Right lobe of liver (tissue), 6 donors: Measurements from ENCODE around the gene NTM. TPM values are rescaled to one million over a fixed set of nuclear protein-coding genes. Genes with fewer than 3 reads are reported as not detected.

Experiments used
- ATAC-seq, 4 donors: fragments of 200-7000 bp; cut with Tn5 transposase; one replicate each; pipeline ENCODE4 v1.9.1; 2020; ENCODE audit warnings: mild to moderate bottlenecking in 4 of 4, moderate library complexity in 4 of 4
- DNase-seq, 3 donors: peaks; one replicate each; pipeline ENCODE4 v3.0.0-alpha.2; 2020
- H3K27ac ChIP-seq, 3 donors: fragments of 200-600 bp; one replicate each; pipeline ENCODE4 v1.8.0; 2022
- H3K27me3 ChIP-seq, 2 donors: fragments of 200-600 bp; one replicate each; pipeline ENCODE4 v1.8.0; 2022
- H3K36me3 ChIP-seq, 4 donors: fragments of 200-600 bp; sonication (generic) in 1 of 4; one replicate each; pipeline versions ENCODE4 v1.5.1 to v1.8.0; 2017 to 2022; ENCODE audit warnings: control low read depth in 1 of 4
- H3K4me1 ChIP-seq, 4 donors: fragments of 200-600 bp; sonication (generic) in 1 of 4; one replicate each; pipeline versions ENCODE4 v1.5.1 to v1.8.0; 2017 to 2022; ENCODE audit warnings: control low read depth in 1 of 4
- H3K4me3 ChIP-seq, 3 donors: fragments of 200-600 bp; one replicate each; pipeline ENCODE4 v1.8.0; 2022
- H3K9me3 ChIP-seq, 4 donors: fragments of 200-600 bp; sonication (generic) in 1 of 4; one replicate each; pipeline versions ENCODE4 v1.5.1 to v1.8.0; 2017 to 2022; ENCODE audit warnings: control low read depth in 1 of 4
- CTCF ChIP-seq, 4 donors: fragments of 200-600 bp in 3 of 4; fragments of 450-650 bp in 1 of 4; IDR thresholded peaks; one replicate each; pipeline versions ENCODE4 v1.5.1 to v1.8.0; 2016 to 2022; ENCODE audit warnings: antibody characterized with exemption in 4 of 4, mild to moderate bottlenecking in 2 of 4
- POLR2A ChIP-seq: fragments of 450-650 bp; IDR thresholded peaks from one replicate; pipeline ENCODE4 v1.6.1; 2017; ENCODE audit warnings: antibody characterized with exemption, mild to moderate bottlenecking
- WGBS: methylation state at CpG from one replicate; pipeline ENCODE4 v1.1.6; 2018; ENCODE audit warnings: low coverage, low lambda C conversion rate; ENCODE audit not compliant: insufficient coverage; ENCODE audit errors: missing lambda C conversion rate; 5-methylcytosine and 5-hydroxymethylcytosine counted together
- intact Hi-C, 2 donors: fragments of 100-400 bp; cut with DNase I; formaldehyde crosslinking; loops; one replicate each; pipeline versions ENCODE4 v1.11.2 to v1.14.1; 2022
- total RNA-seq, 6 experiments: library from RNA; depleted of rRNA in 2 of 6; stranded (reverse); fragments of >200 nt in 2 of 6; fragmentation: NEBNext Ultra II Directional in 3 of 6; extraction: Animal tissue kit (Norgen Biotek cat#: 25700) in 3 of 6; gene quantifications; one replicate each; pipeline versions ENCODE4 v1.1.0 to v1.2.4, GENCODE V29; 2016 to 2023
- donor health status: DM: no; HTN: yes; CAD: no.
- donor health status: DM: no; HTN: no; CAD: no.
- donor health status: DM: no; HTN: no; CAD: no.
- donor health status: DM: no; HTN: yes; CAD: no.
- donor health status: DM: no; HTN: yes; CAD: no.

The NTM gene
- total RNA-seq, 6 experiments from 2014 or later = 0.35 TPM; not detected in 5

GRCh38 chr11:131886201-131886600 is 515.8 kb downstream of the NTM start:
- Histone ChIP-seq H3K36me3 (no peaks in the 10 kb centered on the region), H3K4me3 (no peak overlapping the region), H3K4me1 (no peaks in the 10 kb centered on the region), H3K9me3 (no peaks in the 10 kb centered on the region), H3K27me3 (no peaks in the 10 kb centered on the region), H3K27ac (no peak overlapping the region)
- TF ChIP-seq POLR2A = no peak
- TF ChIP-seq CTCF (IDR thresholded peaks at IDR 0.05) = no peak
- ATAC-seq (no peak), DNase-seq (no peak)
- 40% methylated on average over 3 of the region's 3 CpGs for WGBS
- intact Hi-C loops = no loop called here

DNA sequence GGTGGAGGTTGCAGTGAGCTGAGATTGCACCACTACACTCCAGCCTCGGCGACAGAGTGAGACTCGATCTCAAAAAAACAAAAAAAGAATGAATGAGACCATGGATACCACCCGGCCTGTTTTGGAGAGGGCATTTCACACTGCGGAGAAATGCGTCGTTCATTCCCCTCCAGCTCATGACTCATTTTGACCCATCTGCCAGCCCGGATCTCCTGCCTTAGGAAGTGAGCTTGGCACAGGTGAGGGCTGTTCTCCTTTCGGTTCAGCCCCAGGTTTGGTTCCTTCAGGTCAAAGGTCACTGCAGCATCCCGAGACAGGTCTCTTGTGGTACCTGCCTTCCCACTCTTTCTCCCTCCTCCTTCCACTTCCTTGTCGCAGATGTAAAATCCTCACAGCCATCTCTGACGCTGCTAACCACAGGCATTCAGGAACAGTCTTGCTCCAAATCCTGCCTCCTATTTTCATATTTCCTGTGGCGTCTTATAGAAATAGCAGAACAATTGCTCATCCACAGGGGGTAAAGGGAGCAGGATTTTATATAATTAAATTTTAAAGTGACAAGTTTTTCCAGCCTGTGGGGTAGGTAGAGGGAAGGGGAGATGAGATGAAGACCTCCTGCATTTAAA is 517.9 kb downstream of the NTM start:
- no peak for DNase-seq

DNA sequence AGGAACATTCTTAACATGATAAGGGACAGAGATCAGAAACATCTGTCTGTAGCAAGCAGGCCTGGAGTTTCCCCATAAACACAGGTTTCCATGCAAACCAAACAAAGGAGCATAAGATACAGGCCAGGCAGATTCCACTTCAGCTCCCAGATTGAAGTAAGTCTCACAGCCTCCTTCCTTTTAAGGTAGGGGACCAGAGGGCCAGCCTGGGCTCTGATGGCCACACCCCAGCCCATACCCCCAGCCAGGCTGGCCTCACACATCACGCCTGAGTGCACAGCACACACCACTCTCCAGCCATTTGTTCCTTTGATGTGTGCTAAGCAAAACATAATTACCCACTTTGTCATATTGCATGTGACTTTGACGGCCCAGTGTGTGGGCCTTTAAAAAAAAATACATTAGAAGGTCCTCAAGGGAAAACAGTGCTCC is 518.7 kb downstream of the NTM start:
- H3K4me1 ChIP-seq = no peaks in the 10 kb centered on the region
- H3K4me3 ChIP-seq = no peak overlapping the region
- TF ChIP-seq POLR2A (no peak), CTCF (IDR thresholded peaks at IDR 0.05) (no peak)
- no peak overlapping the region for H3K27ac ChIP-seq
- no peaks in the 10 kb centered on the region for H3K27me3 ChIP-seq
- no peaks in the 10 kb centered on the region for H3K36me3 ChIP-seq
- ATAC-seq (no peak), DNase-seq (no peak)
- 32% methylated on average over 2 of the region's 2 CpGs for WGBS
- H3K9me3 ChIP-seq = no peaks in the 10 kb centered on the region
- intact Hi-C loops = no loop called here

More for the DNA sequence above, 517.9 kb downstream of the NTM start:
- Histone ChIP-seq H3K36me3 (no peaks in the 10 kb centered on the region), H3K4me1 (no peaks in the 10 kb centered on the region), H3K4me3 (no peak overlapping the region), H3K9me3 (no peaks in the 10 kb centered on the region), H3K27me3 (no peaks in the 10 kb centered on the region), H3K27ac (no peak overlapping the region)
- no peak for TF ChIP-seq POLR2A
- TF ChIP-seq CTCF (IDR thresholded peaks at IDR 0.05) = no peak
- no peak for ATAC-seq
- 72% methylated on average over 12 of the region's 13 CpGs for WGBS
- intact Hi-C loops = no loop called here

- no peaks in the 10 kb centered on the region for H3K36me3 ChIP-seq
- H3K4me1 ChIP-seq = no peaks in the 10 kb centered on the region
- no peaks in the 10 kb centered on the region for H3K27me3 ChIP-seq
- no peaks in the 10 kb centered on the region for H3K9me3 ChIP-seq
- 55% methylated on average over 4 of the region's 4 CpGs for WGBS
- H3K27ac ChIP-seq = no peak overlapping the region
- intact Hi-C loops = no loop called here
- ATAC-seq (no peak), DNase-seq (no peak)
- no peak overlapping the region for H3K4me3 ChIP-seq
- no peak for TF ChIP-seq CTCF (IDR thresholded peaks at IDR 0.05)
- TF ChIP-seq POLR2A = no peak
Observed at GRCh38 chr11:131889760-131890581, 519.6 kb downstream of the NTM start.
